ENCODE measurements around the gene ETV3.

The ETV3 gene

DNA sequence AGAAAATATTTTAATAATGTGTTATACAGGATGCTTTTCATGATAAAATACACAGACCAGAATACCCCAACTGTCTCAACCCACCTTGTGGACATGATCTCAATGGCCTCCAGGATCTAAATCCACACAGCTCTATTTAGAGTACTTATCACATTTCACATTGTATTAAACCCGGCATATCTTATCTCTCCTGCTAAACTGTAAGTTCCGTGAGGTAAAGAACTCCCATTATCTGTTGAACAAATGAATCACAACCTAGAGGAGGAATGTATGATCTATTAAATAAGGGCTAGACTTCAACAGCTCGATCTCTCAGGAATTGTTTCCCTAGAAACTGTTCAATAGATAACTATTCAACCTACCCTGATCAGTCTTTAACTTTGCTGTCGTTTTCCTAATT is 6.9 kb downstream of the ETV3 start:
- in situ Hi-C loops (cut with MboI; ENCODE audit: low sequenced_read_pairs, unreplicated experiment): no loop called here
- TF ChIP-seq, protein P1, sequence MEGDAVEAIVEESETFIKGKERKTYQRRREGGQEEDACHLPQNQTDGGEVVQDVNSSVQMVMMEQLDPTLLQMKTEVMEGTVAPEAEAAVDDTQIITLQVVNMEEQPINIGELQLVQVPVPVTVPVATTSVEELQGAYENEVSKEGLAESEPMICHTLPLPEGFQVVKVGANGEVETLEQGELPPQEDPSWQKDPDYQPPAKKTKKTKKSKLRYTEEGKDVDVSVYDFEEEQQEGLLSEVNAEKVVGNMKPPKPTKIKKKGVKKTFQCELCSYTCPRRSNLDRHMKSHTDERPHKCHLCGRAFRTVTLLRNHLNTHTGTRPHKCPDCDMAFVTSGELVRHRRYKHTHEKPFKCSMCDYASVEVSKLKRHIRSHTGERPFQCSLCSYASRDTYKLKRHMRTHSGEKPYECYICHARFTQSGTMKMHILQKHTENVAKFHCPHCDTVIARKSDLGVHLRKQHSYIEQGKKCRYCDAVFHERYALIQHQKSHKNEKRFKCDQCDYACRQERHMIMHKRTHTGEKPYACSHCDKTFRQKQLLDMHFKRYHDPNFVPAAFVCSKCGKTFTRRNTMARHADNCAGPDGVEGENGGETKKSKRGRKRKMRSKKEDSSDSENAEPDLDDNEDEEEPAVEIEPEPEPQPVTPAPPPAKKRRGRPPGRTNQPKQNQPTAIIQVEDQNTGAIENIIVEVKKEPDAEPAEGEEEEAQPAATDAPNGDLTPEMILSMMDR (IDR thresholded peaks at IDR 0.05; ENCODE audit: borderline replicate concordance, control extremely low read depth, extremely low read depth, insufficient read depth, missing control alignments): no peak
- no peak for DNase-seq (ENCODE audit: low spot score)

DNA sequence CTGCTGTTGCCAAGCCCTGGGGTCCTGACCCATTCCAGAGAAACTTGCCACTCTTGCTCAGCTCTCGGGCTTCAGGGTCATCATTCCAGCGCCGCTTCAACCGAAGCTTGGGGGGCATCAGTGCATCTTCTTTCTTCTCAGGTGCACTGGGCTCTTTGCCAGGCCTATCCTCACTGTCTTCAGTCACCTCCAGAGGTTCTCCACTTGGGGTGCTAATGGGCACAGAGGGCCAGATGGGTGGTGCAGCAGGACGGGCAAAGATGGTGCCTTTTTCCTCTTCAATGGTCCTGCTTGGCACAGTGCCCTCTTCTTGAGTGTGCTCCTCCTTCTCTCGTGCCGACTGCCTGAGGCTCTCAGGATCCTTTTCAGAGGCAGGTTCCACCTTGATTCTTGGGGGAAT is 13.3 kb downstream of the ETV3 start:
- TF ChIP-seq, protein P1 (IDR thresholded peaks at IDR 0.05; ENCODE audit: borderline replicate concordance, control extremely low read depth, extremely low read depth, insufficient read depth, missing control alignments): no peak
- no peak for DNase-seq (ENCODE audit: low spot score)
- in situ Hi-C loops (cut with MboI; ENCODE audit: low sequenced_read_pairs, unreplicated experiment): no loop called here

DNA sequence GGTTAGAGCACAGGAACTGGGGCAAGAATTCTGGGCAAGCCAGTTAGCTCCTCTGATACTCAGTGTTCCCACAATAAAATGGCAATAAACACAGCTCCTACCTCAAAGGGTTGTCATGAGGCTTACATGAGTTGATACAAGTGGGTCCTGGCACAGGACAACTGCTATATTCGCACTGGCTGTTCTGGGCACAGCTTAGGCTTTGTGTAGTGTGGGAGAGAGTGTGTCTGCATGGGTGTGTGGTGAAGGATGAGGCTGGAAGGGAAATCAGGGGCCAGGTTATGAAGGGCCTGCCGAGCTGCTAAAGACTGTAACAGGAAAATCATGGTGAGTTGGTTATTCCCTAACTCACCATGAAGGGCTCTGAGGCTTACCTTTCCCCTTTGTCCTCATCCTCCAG is 18.7 kb downstream of the ETV3 start:
- in situ Hi-C loops (cut with MboI; ENCODE audit: low sequenced_read_pairs, unreplicated experiment): no loop called here
- TF ChIP-seq, protein P1 (IDR thresholded peaks at IDR 0.05; ENCODE audit: borderline replicate concordance, control extremely low read depth, extremely low read depth, insufficient read depth, missing control alignments): no peak
- DNase-seq (ENCODE audit: low spot score): no peak

DNA sequence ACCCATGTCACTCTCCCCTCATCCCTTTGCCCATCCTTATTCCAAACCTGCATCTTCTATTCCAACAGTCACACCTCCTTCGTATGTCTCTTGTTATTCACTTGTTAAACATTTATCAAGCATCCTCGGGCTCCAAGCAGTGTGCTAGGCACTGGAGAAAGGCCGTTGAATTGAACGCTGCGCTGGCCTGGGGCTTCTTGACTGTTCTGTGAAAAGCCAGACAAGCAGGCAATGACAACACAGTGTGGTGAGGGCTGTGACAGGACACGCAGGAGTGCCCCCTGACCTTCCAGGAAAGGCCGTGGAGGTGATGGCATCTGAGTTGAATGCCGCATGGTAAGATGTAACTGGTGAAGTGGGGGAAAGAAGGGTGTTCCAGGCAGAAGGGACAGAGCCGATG is 19.2 kb downstream of the ETV3 start:
- TF ChIP-seq, protein P1 (IDR thresholded peaks at IDR 0.05; ENCODE audit: borderline replicate concordance, control extremely low read depth, extremely low read depth, insufficient read depth, missing control alignments): no peak
- no peak for DNase-seq (ENCODE audit: low spot score)
- in situ Hi-C loops (cut with MboI; ENCODE audit: low sequenced_read_pairs, unreplicated experiment): no loop called here

DNA sequence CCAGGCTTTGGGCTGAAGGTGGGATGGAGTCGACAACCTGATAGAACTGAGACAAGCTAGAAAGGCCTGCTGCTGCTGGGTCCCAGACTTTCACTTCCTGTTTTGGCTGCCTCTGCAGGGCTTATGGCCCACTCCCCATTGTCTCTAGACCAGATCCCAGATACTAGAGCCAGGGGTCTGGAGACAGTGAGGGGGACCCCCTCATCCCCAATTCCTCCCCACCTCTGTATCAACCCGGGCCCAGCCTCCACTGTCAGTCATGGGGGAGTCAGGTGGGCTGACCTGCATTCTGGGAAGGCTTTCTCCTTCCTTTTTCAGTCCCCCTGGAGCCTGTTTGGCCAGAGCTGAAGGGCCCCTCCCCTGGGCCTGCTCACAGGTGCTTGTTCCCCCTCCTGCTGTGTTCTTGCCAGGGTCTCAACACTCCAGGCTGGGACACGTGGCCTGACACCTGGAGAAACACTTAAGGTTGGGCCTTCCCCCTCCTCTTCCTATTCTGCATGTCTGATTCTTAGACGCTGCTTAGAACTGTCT is 20.6 kb downstream of the ETV3 start:
- in situ Hi-C loops (cut with MboI; ENCODE audit: low sequenced_read_pairs, unreplicated experiment): no loop called here
- TF ChIP-seq, protein P1 (IDR thresholded peaks at IDR 0.05; ENCODE audit: borderline replicate concordance, control extremely low read depth, extremely low read depth, insufficient read depth, missing control alignments): no peak
- peak; percentile 69 for DNase-seq (ENCODE audit: low spot score)

DNA sequence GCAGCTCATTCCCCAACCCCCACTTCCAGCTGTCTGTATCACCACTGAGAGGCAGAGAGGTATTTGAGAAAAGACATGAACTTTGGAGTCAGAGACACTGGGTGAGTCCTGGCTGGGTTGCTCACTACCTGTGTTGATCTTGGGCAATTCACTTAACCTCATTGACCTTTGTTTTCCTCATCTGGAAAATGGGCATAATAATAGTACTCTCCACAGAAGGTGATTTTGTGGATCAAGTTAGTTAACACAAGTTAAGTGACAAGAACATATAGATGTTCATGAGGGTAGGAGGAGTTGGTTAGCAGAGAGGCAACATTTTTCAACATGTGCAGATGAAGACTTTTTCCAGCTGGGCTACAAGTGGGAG is 21.5 kb downstream of the ETV3 start:
- TF ChIP-seq, protein P1 (IDR thresholded peaks at IDR 0.05; ENCODE audit: borderline replicate concordance, control extremely low read depth, extremely low read depth, insufficient read depth, missing control alignments): no peak
- no peak for DNase-seq (ENCODE audit: low spot score)
- in situ Hi-C loops (cut with MboI; ENCODE audit: low sequenced_read_pairs, unreplicated experiment): no loop called here
